ENCODE data around the gene SH3YL1.

DNA sequence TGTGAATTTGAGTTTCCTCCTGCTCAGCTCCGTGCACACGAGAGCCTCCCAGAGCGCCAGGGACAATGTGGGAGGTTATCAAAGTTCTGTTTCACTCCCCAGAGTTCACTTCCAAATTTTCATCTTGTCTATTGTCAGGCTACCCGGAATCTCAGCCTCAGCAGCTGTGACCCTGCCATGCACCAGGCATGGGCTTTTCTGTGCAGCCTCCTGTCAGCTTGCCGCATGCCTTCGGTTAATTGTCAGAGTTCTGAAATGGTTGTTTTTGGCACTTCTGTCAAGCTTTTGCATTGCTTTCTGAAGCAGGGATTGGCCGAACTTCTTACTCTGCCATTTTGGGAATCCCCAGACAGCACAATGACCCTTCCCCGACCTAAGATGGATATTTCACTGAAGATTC, 60.4 kb downstream of the SH3YL1 start:
- TF ChIP-seq, protein P1, sequence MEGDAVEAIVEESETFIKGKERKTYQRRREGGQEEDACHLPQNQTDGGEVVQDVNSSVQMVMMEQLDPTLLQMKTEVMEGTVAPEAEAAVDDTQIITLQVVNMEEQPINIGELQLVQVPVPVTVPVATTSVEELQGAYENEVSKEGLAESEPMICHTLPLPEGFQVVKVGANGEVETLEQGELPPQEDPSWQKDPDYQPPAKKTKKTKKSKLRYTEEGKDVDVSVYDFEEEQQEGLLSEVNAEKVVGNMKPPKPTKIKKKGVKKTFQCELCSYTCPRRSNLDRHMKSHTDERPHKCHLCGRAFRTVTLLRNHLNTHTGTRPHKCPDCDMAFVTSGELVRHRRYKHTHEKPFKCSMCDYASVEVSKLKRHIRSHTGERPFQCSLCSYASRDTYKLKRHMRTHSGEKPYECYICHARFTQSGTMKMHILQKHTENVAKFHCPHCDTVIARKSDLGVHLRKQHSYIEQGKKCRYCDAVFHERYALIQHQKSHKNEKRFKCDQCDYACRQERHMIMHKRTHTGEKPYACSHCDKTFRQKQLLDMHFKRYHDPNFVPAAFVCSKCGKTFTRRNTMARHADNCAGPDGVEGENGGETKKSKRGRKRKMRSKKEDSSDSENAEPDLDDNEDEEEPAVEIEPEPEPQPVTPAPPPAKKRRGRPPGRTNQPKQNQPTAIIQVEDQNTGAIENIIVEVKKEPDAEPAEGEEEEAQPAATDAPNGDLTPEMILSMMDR (IDR thresholded peaks at IDR 0.05; ENCODE audit: borderline replicate concordance, extremely low read depth, low read length, poor library complexity, severe bottlenecking) = no peak
- TF ChIP-seq EZH2 (IDR thresholded peaks at IDR 0.05; ENCODE audit: borderline replicate concordance, low read depth, low read length, severe bottlenecking) = no peak
